Neuronal stem cell (in vitro differentiated cells): ENCODE measurements around the gene TMCO2.

ENCODE experiments used
- DNase-seq: peaks from one replicate; pipeline ENCODE4 v3.0.0-alpha.2; 2013; ENCODE audit warnings: low spot score
- H2AFZ ChIP-seq: one replicate; pipeline ENCODE4 v1.6.1; 2013; ENCODE audit warnings: mild to moderate bottlenecking, low read length, inconsistent platforms
- H2AK5ac ChIP-seq: 2 replicates; pipeline ENCODE4 v1.6.1; 2013; ENCODE audit warnings: low read depth, mild to moderate bottlenecking, inconsistent platforms, low read length, moderate library complexity, mixed read lengths
- H2BK120ac ChIP-seq: 2 replicates; pipeline ENCODE4 v1.6.1; 2013; ENCODE audit warnings: low read depth, mild to moderate bottlenecking, inconsistent platforms, low read length, moderate library complexity, mixed read lengths
- H2BK12ac ChIP-seq: one replicate; pipeline ENCODE4 v1.6.1; 2013; ENCODE audit warnings: low read length, inconsistent platforms
- H2BK15ac ChIP-seq: 2 replicates; pipeline ENCODE4 v1.6.1; 2013; ENCODE audit warnings: mild to moderate bottlenecking, low read length, inconsistent platforms, mixed read lengths
- H2BK5ac ChIP-seq: one replicate; pipeline ENCODE4 v1.6.1; 2013; ENCODE audit warnings: inconsistent platforms, mild to moderate bottlenecking, low read length, moderate library complexity
- H3K14ac ChIP-seq: one replicate; pipeline ENCODE4 v1.6.1; 2013; ENCODE audit warnings: low read length, inconsistent platforms
- H3K18ac ChIP-seq: 2 replicates; pipeline ENCODE4 v1.6.1; 2013; ENCODE audit warnings: low read length, inconsistent platforms
- H3K23ac ChIP-seq: 2 replicates; pipeline ENCODE4 v1.6.1; 2013; ENCODE audit warnings: low read depth, mild to moderate bottlenecking, mixed read lengths, low read length, inconsistent platforms; ENCODE audit not compliant: poor library complexity
- H3K27ac ChIP-seq: replicated peaks from 3 replicates; pipeline ENCODE4 v1.5.1; 2013; ENCODE audit warnings: low read length, inconsistent platforms
- H3K27me3 ChIP-seq, 3 experiments: 2 replicates each; pipeline ENCODE4 v1.6.1; 2013; ENCODE audit warnings: low read length in 3 of 3, mild to moderate bottlenecking in 2 of 3, inconsistent platforms in 1 of 3, low read depth in 1 of 3, mixed read lengths in 1 of 3, moderate library complexity in 1 of 3; ENCODE audit not compliant: control insufficient read depth in 3 of 3, insufficient read depth in 3 of 3
- H3K36me3 ChIP-seq, 2 donors: replicated peaks in 1 of 2; 2 replicates each; pipeline ENCODE4 v1.6.1; 2013; ENCODE audit warnings: low read length in 2 of 2; ENCODE audit not compliant: control insufficient read depth in 2 of 2, insufficient read depth in 2 of 2
- H3K4ac ChIP-seq: 2 replicates; pipeline ENCODE4 v1.6.1; 2013; ENCODE audit warnings: inconsistent platforms, mild to moderate bottlenecking, low read length, moderate library complexity
- H3K4me1 ChIP-seq, 2 donors: 1 replicate in 1 of 2; 2 replicates in 1 of 2; pipeline ENCODE4 v1.6.1; 2013; ENCODE audit warnings: low read length in 2 of 2, low read depth in 1 of 2; ENCODE audit not compliant: control insufficient read depth in 2 of 2, insufficient read depth in 1 of 2
- H3K4me2 ChIP-seq: one replicate; pipeline ENCODE4 v1.6.1; 2013; ENCODE audit warnings: mild to moderate bottlenecking, low read length, inconsistent platforms; ENCODE audit not compliant: insufficient read depth, poor library complexity, severe bottlenecking
- H3K4me3 ChIP-seq, 2 donors: 2 replicates each; pipeline ENCODE4 v1.5.1; 2013; ENCODE audit warnings: low read length in 2 of 2, mild to moderate bottlenecking in 2 of 2, inconsistent platforms in 1 of 2, moderate library complexity in 1 of 2
- H3K79me1 ChIP-seq: one replicate; pipeline ENCODE4 v1.6.1; 2013; ENCODE audit warnings: low read depth, mild to moderate bottlenecking, inconsistent platforms, low read length, moderate library complexity
- H3K9ac ChIP-seq: one replicate; pipeline ENCODE4 v1.6.1; 2013; ENCODE audit warnings: mild to moderate bottlenecking, low read depth, low read length, inconsistent platforms; ENCODE audit not compliant: poor library complexity
- H3K9me3 ChIP-seq, 2 donors: replicated peaks in 1 of 2; 2 replicates each; pipeline versions ENCODE3 to v1.6.1; 2013; ENCODE audit warnings: low read length in 2 of 2, mild to moderate bottlenecking in 2 of 2, inconsistent platforms in 1 of 2, low read depth in 1 of 2, mixed read lengths in 1 of 2, moderate library complexity in 1 of 2; ENCODE audit not compliant: control insufficient read depth in 2 of 2, insufficient read depth in 1 of 2
- H4K8ac ChIP-seq: one replicate; pipeline ENCODE4 v1.6.1; 2013; ENCODE audit warnings: low read depth, mild to moderate bottlenecking, inconsistent platforms, low read length, moderate library complexity
- H4K91ac ChIP-seq: one replicate; pipeline ENCODE4 v1.6.1; 2013; ENCODE audit warnings: low read length, low read depth, mild to moderate bottlenecking, inconsistent platforms; ENCODE audit not compliant: poor library complexity
- WGBS, 2 donors: extraction: QIAGEN DNeasy Blood & Tissue Kit; methylation state at CpG; one replicate each; pipeline ENCODE4 v1.1.7; 2013; ENCODE audit warnings: missing lambda C conversion rate in 2 of 2, mixed read lengths in 1 of 2; ENCODE audit not compliant: insufficient read length in 2 of 2, insufficient replicate concordance in 1 of 2; ENCODE audit errors: extremely low coverage in 2 of 2; 5-methylcytosine and 5-hydroxymethylcytosine counted together

TMCO2 gene

DNA sequence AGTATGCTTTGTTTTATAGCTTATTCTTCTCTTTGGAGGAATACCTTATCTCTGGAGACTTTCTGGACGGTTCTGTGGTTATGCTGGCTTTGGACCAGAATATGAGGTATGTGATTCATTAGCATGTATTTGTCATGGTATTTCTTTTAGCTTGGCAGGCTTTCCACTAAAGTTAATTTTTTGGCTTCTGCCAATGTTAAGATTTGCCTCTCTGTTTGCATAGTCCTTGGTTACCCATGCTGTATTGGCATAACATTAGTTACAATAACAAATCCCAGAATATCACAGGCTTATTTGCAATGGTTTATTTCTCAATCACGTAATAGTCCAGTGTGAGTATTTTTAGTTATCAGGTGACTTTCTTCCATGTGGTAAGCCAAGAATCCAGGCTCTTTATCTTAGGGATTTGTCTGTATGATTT lies 20.0 kb downstream of the TMCO2 start:
- Histone ChIP-seq H2BK12ac (no peak overlapping the region), H3K27me3 (no peaks in the 10 kb centered on the region), H3K9ac (no peak overlapping the region), H3K27ac (no peak overlapping the region), H2AK5ac (no peak overlapping the region), H2AFZ (no peak overlapping the region), H4K8ac (no peak overlapping the region), H2BK15ac (no peak overlapping the region), H3K18ac (no peak overlapping the region), H3K4me2 (no peak overlapping the region), H3K4ac (no peak overlapping the region), H3K4me1 (no peaks in the 10 kb centered on the region), H3K14ac (no peak overlapping the region), H4K91ac (no peak overlapping the region), H2BK120ac (no peak overlapping the region), H3K4me3 (no peak overlapping the region), H3K36me3 (peaks cover 21 to 98% of the 10 kb centered on the region in 2 donors), H3K9me3 (no peaks in the 10 kb centered on the region), H2BK5ac (no peak overlapping the region), H3K23ac (no peak overlapping the region), H3K79me1 (no peaks in the 10 kb centered on the region)
- WGBS, 2 donors = no CpG with 5 or more reads among the region's 2 CpGs
- DNase-seq = no peak

DNA sequence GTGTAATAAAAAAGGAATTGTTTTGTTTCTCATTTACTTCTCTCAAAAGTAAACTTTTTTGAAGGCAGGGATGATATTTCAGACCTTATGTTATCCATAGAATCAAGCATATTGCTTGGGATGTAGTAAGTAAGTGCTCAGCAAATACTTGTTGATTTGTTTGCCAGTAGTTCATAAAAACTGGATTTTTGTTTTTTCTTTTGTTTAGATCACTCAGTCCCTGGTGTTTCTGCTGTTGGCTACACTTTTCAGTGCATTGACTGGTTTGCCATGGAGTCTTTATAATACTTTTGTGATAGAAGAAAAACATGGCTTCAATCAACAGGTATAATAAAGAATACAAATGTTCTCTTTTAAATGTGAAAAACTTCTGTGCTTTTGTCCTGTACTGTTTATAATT lies 20.5 kb downstream of the TMCO2 start:
- no peak overlapping the region for H3K23ac ChIP-seq
- H3K79me1 ChIP-seq = no peaks in the 10 kb centered on the region
- H3K4me1 ChIP-seq = no peaks in the 10 kb centered on the region
- H3K27me3 ChIP-seq = no peaks in the 10 kb centered on the region
- H2AFZ ChIP-seq = no peak overlapping the region
- no peak overlapping the region for H3K4me3 ChIP-seq
- no peak overlapping the region for H3K18ac ChIP-seq
- no peak for DNase-seq
- no peak overlapping the region for H4K91ac ChIP-seq
- H3K9ac ChIP-seq = no peak overlapping the region
- peaks cover 21 to 96% of the 10 kb centered on the region in 2 donors for H3K36me3 ChIP-seq
- H2BK15ac ChIP-seq = no peak overlapping the region
- no peak overlapping the region for H2AK5ac ChIP-seq
- no peak overlapping the region for H2BK12ac ChIP-seq
- H4K8ac ChIP-seq = no peak overlapping the region
- H3K4ac ChIP-seq = no peak overlapping the region
- no peak overlapping the region for H3K27ac ChIP-seq
- H2BK5ac ChIP-seq = no peak overlapping the region
- no peaks in the 10 kb centered on the region for H3K9me3 ChIP-seq
- no peak overlapping the region for H3K4me2 ChIP-seq
- no peak overlapping the region for H2BK120ac ChIP-seq
- H3K14ac ChIP-seq = no peak overlapping the region

DNA sequence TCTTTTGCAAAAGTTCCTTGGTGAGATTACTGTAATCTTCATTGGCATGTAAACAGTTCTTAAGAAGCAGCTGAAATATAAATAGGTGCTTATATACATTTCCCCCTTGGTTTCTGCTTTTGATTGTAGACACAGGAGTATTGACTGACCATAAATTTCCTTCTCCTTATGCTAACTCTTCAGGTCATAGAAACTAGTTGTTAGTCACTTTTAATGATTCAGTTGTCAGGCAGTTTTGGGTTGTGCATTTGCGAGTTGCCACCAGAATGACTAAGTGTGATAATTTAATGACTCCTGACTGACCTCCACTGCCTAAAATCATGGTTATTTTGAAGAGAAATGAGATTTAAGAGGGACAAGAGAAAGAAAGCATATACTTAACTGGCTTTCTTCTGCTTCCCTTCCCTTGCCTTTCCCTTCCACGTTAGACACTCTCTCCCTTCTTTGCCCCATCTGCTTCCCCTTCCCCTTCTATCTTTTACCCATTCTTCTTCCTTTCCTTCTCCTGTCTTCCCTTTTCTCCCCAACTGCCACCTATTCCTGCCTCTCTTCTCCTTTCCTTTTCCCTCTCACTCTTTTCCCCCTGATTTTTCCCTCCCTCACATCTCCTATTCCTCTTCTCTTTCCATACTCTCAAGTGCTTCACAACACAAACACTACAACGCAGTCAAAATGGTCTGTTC lies 22.6 kb downstream of the TMCO2 start:
- Histone ChIP-seq H2BK120ac (no peak overlapping the region), H3K27me3 (no peaks in the 10 kb centered on the region), H2BK5ac (no peak overlapping the region), H3K4me2 (no peak overlapping the region), H3K36me3 (peaks cover 23 to 92% of the 10 kb centered on the region in 2 donors), H3K9me3 (no peaks in the 10 kb centered on the region), H3K18ac (no peak overlapping the region), H3K4me3 (no peak overlapping the region), H3K9ac (no peak overlapping the region), H3K79me1 (no peaks in the 10 kb centered on the region), H3K4me1 (no peaks in the 10 kb centered on the region), H2BK12ac (no peak overlapping the region), H2AFZ (no peak overlapping the region), H2AK5ac (no peak overlapping the region), H4K91ac (no peak overlapping the region), H3K23ac (no peak overlapping the region), H4K8ac (no peak overlapping the region), H2BK15ac (no peak overlapping the region), H3K4ac (no peak overlapping the region), H3K14ac (no peak overlapping the region), H3K27ac (no peak overlapping the region)
- DNase-seq = no peak
- no CpG with 5 or more reads among the region's 3 CpGs for WGBS, 2 donors

DNA sequence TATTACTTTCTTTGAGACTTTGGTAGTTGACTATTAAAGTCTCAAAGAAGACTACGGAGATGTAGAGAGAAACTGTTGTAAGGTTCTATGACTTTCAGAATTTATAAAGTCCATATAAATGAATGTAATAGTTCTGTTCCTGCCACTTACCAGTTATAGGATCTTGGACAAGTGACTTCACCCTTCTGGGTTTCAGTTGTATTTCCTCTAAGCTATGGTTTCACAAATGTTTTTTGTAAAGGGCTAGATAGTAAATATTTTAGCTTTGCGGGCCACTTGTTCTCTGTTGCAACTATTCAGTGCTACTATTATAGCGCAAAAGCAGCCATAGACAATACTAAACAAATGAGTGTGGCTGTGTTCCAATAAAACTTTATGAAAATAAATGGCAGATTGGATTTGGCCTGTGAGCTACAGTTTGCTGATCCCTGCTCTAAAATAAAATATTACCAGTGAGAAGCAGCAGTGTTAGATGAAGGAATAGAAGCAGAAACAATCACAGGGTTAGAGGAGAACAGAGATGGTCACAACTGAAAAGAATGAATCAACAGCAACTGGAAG lies 25.0 kb downstream of the TMCO2 start:
- H4K8ac ChIP-seq = no peak overlapping the region

More for the DNA sequence above, 25.0 kb downstream of the TMCO2 start:
- H3K27me3 ChIP-seq = no peaks in the 10 kb centered on the region
- H4K91ac ChIP-seq = no peak overlapping the region
- H3K4me2 ChIP-seq = no peak overlapping the region
- no CpG with 5 or more reads among the region's 3 CpGs for WGBS, 2 donors
- H3K18ac ChIP-seq = no peak overlapping the region
- no peak overlapping the region for H3K4me3 ChIP-seq
- no peaks in the 10 kb centered on the region for H3K79me1 ChIP-seq
- no peak overlapping the region for H3K27ac ChIP-seq
- H3K4ac ChIP-seq = no peak overlapping the region
- peaks cover 17 to 87% of the 10 kb centered on the region in 2 donors for H3K36me3 ChIP-seq
- H2AFZ ChIP-seq = no peak overlapping the region
- no peak overlapping the region for H2BK5ac ChIP-seq
- H2BK120ac ChIP-seq = no peak overlapping the region
- no peaks in the 10 kb centered on the region for H3K9me3 ChIP-seq
- no peaks in the 10 kb centered on the region for H3K4me1 ChIP-seq
- H3K9ac ChIP-seq = no peak overlapping the region
- no peak overlapping the region for H2BK15ac ChIP-seq
- no peak overlapping the region for H3K23ac ChIP-seq
- no peak overlapping the region for H2BK12ac ChIP-seq
- DNase-seq = no peak
- H2AK5ac ChIP-seq = no peak overlapping the region
- no peak overlapping the region for H3K14ac ChIP-seq
